GM18508 (cell line): ENCODE measurements around the gene PTPRK.

Experiments used
- ATAC-seq: cut with Tn5 transposase; IDR thresholded peaks from one replicate; pipeline ENCODE4 v1.9.1; 2021; ENCODE audit warnings: moderate number of reproducible peaks; ENCODE audit not compliant: insufficient read depth, unreplicated experiment

Gene PTPRK

DNA sequence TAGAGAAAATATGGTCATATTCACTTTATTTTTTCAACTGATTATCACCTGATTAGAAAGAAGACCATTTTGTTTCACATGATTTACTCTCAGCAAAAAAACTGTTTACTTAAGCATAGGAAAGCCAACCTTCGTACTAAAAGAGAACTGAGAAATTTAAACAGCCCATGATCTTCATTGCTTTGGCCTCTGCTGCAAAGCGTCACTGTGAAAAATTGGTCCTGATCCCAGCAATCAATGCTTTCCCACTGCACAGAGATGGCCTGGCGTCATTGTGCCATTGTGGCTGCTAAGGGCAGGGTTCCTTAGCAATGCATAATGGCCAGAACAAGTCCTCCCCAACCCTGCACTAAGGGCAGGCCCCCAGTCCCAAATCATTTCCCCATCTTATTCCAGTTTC, 599.6 kb downstream of the PTPRK start:
- ATAC-seq, result no peak
